ENCODE measurements around the gene CDH13.

The CDH13 gene

DNA sequence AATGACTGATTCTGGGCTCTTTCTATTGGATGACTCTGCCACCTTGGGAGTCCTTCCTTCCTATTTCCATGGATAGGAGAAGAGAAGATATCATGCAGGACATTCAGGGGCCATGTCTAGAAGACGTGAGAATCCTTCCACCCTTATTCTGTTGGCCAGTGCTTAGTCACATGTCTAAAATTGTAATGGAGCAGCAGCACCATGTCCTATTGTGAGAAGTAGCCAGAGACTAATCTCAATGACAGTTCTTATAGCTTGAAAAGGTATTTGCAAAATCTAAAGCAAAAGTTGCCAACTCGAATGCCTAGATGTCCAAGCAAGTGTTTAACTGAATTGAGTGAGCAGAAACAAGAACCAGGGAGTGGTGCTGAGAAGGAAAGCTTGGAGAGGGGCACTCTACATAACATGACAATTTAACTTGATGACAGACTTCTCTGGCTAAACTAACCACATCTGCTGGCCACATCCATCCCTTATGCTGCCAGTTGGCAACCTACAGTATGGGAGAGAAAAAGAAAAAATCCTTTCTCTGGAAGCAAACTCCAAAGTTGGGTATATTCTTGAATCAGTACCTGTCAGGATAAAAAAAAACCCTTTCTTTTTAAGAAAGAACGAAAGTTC lies 225.7 kb downstream of the CDH13 start:
- no peak for DNase-seq

GRCh38 chr16:82855471-82855870 lies 228.7 kb downstream of the CDH13 start:
- no peak for DNase-seq

- DNase-seq: no peak
Observed at GRCh38 chr16:82857693-82858365, 231.1 kb downstream of the CDH13 start.

DNA sequence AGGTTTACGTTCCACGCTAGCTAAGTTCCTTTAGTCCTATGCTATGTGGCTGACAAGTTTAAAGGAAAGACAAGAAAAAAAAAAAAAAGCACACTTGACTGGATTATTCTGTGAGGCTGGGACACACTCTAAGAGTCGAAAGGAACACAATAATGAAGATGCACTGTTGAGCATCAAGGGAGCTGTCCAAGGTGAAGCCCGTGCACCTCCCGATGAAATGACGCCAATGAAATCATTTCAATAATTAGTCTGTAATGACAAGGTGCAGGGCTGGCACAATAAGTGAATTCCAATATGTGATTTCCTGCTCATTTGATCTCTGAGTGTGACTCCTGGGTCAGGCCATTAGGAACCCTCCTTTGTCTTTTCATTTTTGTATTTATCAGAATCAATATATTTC lies 232.9 kb downstream of the CDH13 start:
- no peak for DNase-seq

DNA sequence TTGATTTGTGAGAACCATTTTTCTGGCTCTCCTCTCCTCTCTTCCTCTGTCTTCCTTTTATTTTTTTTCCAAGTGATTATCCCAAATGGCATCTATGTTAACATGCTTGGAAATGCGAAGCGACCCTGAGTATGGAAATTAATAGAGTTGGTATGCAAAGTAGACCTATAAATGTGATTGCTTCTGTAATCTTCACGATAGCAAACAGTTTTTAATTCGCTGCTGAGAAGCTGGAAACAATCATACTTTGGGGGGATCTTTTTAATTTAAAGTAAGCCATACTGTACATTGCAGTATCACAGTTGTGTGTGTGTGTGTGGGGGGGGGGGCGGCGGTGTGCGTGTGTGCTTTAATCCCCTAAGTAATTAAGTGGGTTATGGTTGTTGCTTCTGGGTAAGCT lies 233.3 kb downstream of the CDH13 start:
- no peak for DNase-seq

DNA sequence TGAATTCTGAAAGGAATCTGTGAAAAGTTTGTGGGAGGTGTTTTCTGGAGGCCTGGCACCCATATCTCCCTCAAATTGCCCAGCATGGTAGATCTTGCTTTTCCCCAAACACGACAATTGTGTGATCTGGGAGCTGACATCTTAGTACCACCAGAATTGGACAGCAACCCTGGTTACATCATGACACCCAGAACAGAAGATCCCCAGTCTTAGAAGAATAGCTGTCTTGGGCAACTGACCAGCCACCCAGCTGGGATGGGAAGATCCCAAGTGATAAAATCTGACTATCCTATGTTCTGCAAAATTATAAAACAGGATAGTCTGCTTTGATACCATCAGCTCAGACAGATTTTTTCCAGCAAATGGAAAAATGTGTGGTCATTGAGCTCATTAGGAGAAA lies 235.3 kb downstream of the CDH13 start:
- no peak for DNase-seq

GRCh38 chr16:82864332-82865040 lies 237.7 kb downstream of the CDH13 start:
- DNase-seq: no peak

GRCh38 chr16:82865412-82865811 lies 238.6 kb downstream of the CDH13 start:
- no peak for DNase-seq

DNA sequence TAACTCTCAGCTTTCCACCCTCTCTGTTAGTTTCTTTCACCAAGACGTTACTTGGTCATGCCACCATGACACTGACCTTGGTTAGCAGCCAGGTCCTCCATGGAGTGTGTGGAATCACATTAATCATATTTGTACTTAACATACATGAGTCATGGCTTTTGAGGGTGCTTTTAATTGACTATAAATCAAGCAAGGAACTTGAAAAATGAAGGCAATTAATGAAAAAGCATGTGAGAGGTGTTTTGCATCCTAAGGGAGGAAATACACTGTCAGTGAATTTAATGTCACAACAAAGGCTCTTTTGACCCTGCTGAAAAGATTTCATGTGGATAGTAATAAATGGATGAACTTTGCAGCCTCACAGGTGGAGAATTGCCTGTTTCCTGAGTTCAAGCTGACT lies 240.7 kb downstream of the CDH13 start:
- DNase-seq: no peak

- no peak for DNase-seq
Observed at GRCh38 chr16:82874271-82874670, 247.5 kb downstream of the CDH13 start.

- DNase-seq: no peak
Observed at GRCh38 chr16:82874672-82875071, 247.9 kb downstream of the CDH13 start.

GRCh38 chr16:82876951-82877350 lies 250.2 kb downstream of the CDH13 start:
- DNase-seq: no peak

- DNase-seq: no peak
Observed at GRCh38 chr16:82878466-82878865, 251.7 kb downstream of the CDH13 start.

DNA sequence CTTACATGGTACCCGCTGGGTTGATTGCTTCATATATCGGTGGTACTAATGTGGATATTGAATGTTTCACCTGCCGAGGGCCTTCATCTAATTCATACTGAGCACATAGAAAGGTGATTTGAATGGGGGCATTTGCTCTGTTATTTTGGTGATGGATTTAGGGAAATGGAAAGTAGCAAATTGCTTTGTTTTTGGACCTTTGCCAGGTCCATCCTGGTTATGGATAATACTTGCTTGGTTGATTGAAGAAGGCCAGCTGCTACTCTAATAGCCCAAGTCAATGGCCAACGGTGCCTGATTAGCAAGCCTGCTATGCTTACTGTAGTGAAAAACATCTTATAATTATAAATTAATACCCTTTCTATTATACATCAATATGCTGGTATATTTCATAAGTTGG lies 253.6 kb downstream of the CDH13 start:
- no peak for DNase-seq

DNA sequence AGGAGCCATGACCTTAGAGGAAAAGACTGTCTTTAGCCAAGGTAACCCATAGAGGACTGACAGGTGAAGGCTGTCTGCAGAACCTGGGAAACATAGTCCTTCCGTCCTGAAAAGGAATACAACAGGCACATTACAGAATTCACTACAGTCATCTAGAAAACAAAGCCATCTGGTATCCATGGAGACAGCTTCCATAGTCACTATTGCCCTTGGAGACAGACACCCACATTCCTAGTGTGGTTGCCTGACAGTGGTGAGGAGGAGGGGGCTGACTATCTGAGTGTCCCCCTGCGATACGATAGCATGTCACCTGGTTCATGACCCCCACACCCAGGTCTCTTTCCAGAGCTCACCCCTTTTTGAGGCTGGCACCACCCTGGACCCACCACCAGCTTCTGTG lies 254.7 kb downstream of the CDH13 start:
- DNase-seq: no peak

DNA sequence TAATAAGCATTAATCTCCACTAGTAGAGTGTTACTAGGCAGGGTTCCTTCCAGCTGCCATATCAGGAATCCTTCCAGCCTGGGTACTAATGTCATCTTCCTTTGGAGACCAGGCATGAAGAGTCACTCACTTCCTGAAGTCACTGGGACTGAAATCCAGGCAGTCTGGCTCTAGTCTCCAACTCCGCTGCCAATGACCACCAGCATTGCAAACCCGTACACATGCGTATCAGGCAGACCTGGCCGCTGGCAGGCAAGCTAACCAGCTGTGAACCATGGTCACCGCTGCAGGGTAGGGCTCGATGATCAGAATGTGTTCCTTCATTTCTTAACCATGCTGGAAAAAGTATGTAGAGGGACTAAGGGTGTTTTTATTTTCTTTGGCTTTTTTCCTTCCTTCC lies 255.5 kb downstream of the CDH13 start:
- no peak for DNase-seq

- no peak for DNase-seq
Observed at GRCh38 chr16:82882982-82883835, 256.4 kb downstream of the CDH13 start.

DNA sequence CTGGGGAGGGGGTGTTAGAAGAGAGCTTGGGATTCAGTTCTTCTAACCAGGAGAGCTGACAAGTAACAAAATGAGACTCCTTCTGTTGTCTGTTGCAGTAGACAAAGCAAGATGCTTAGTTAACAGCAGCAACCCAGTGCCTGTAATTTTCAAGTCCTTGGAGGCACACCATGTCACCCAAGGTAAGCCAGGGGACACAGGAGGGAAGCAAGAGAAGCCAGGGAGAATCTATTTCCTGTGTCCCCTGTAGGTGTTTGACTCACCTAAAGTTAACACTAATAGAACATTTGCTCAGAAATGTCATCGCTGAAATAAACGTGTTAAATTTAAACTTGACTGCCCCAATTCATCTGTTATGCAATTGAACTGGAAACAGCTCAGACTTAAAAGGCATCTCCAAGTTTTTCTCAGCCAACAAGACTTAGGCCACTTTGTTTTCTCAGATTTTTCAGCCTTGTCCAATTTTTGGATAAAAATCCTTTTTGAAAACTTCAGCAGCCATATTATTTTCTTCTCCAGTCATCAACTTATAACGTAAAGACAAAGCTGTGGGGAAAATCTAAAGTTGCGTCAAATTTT lies 257.6 kb downstream of the CDH13 start:
- DNase-seq: no peak

DNA sequence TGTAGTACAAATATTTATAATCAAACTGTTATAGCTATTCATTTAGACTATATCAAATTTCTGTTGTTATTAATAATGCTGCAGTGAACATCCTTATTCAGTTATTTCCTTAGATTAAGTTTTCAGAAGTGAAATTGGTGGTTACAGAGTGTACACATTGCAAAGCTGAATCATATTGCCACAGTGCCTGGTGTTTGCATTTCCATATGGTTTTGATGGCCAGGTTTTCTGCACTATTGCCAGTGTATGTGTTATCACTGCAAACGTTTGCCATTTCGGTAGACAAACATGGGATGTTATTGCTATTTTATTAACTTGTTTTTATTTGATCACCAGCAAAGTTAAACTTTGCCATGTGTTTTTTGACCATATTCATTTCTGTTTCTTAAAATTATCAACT lies 259.4 kb downstream of the CDH13 start:
- no peak for DNase-seq

- no peak for DNase-seq
Observed at GRCh38 chr16:82888591-82889001, 261.8 kb downstream of the CDH13 start.

DNA sequence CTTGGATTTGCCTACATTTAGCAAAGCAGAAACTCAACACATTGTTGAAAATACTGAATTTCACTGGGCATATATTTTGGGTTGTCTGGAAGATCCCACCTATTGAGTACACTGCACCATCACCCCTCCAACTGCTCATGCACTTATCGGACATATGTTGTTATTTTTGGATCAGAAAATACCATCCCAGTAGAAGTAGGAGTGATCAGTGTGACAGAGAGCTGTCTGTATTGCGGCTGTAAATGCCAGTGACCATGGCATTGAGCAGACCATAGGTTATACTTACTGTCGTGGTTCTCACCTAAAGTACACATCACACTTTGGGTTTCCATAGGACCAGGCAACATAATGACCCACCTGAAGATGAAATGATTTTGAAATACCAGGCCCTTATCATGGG lies 264.7 kb downstream of the CDH13 start:
- no peak for DNase-seq

DNA sequence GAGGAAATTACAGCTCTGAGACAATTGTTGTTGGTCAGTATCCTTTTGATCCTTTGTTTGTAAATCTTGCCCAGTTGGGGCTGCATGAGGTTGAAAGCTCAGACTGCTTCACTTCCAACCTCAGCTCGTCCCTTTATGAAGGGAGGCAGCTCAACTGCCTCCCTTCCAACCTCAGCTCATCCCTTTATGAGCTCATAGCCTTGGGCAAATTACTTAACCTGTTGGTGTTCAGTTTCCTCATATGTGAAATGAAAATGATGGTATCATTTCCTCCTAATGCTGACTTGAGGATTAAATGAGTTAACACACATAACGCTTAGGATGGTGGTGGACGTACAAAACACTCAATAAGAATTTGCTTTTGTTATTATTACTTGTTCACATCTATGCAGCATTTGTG lies 265.1 kb downstream of the CDH13 start:
- no peak for DNase-seq

DNA sequence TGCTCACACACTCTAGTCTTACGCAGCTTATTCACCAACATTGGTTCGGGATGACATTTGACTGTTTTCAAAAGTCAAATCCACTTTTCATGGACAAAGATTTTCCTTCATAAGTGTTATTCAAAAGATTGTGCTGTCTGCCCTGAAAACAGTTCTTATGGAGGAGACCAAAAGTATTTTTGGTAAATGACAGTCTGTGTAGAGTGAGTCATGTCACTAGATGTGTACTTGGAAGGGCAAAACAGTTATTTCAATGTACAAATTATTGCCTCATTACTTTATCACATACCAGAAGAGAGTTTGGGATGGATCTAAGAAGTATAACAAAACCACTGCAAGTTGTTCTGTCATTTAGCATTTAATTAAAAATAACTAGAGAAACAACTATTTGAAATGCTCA lies 265.6 kb downstream of the CDH13 start:
- DNase-seq: no peak

Data from inflammatory macrophage (primary cell).